IMR-90 (cell line): ENCODE results near the gene MAML1. TPM values are rescaled to one million over a fixed set of nuclear protein-coding genes. Genes with fewer than 3 reads are reported as not detected.
A peak's percentile ranks its signal among the peaks of the same experiment; 100 is the strongest.

Experiments used
- ATAC-seq: fragments of 200-7000 bp; cut with Tn5 transposase; 2 replicates; pipeline ENCODE4 v1.9.1; 2020; ENCODE audit warnings: low read depth, mild to moderate bottlenecking, moderate library complexity
- BruUV-seq: library from RNA; stranded (reverse); fragments of 400-500 nt; replicated peaks from 2 replicates; lab custom pipeline; 2021; lab: Mats Ljungman, UMichigan
- CTCF ChIA-PET: fragments of 300-600 bp; formaldehyde crosslinking; extraction: SDS; loops from one replicate; lab custom pipeline; 2021; ENCODE audit warnings: antibody characterized with exemption; lab: Yijun Ruan, JAX
- POLR2A ChIA-PET: fragments of 300-600 bp; sonication (Branson Sonifier 250); formaldehyde crosslinking; loops from one replicate; lab custom pipeline; 2022; ENCODE audit warnings: antibody characterized with exemption; ENCODE audit not compliant: unreplicated experiment; lab: Charles Lee
- DNase-seq: peaks from one replicate; pipeline ENCODE4 v3.0.0; 2013
- H2AFZ ChIP-seq: replicated peaks from 2 replicates; pipeline ENCODE3; 2013; ENCODE audit warnings: low read length, mild to moderate bottlenecking; ENCODE audit not compliant: poor library complexity
- H2AK5ac ChIP-seq: 2 replicates; pipeline ENCODE4 v1.6.1; 2013; ENCODE audit warnings: low read depth, low read length, inconsistent platforms
- H2AK9ac ChIP-seq: replicated peaks from 2 replicates; pipeline ENCODE3; 2013; ENCODE audit warnings: mild to moderate bottlenecking, low read depth, low read length, moderate library complexity; ENCODE audit not compliant: poor library complexity
- H2BK120ac ChIP-seq: 2 replicates; pipeline ENCODE4 v1.6.1; 2013; ENCODE audit warnings: low read depth, low read length, inconsistent platforms
- H2BK15ac ChIP-seq: 3 replicates; pipeline ENCODE4 v1.6.1; 2013; ENCODE audit warnings: low read depth, low read length, inconsistent platforms
- H2BK20ac ChIP-seq: 2 replicates; pipeline ENCODE4 v1.6.1; 2013; ENCODE audit warnings: low read depth, mild to moderate bottlenecking, inconsistent platforms, low read length, moderate library complexity
- H2BK5ac ChIP-seq: 2 replicates; pipeline ENCODE4 v1.6.1; 2013; ENCODE audit warnings: mild to moderate bottlenecking, low read depth, low read length, inconsistent platforms; ENCODE audit not compliant: poor library complexity, severe bottlenecking
- H3K14ac ChIP-seq: replicated peaks from 2 replicates; pipeline ENCODE4 v1.6.1; 2013; ENCODE audit warnings: low read depth, low read length, inconsistent platforms
- H3K18ac ChIP-seq: 2 replicates; pipeline ENCODE4 v1.6.1; 2013; ENCODE audit warnings: low read depth, low read length, control low read depth
- H3K23ac ChIP-seq: 2 replicates; pipeline ENCODE4 v1.6.1; 2013; ENCODE audit warnings: low read depth, low read length, inconsistent platforms
- H3K27ac ChIP-seq: 2 replicates; pipeline ENCODE4 v1.5.1; 2013; ENCODE audit warnings: mild to moderate bottlenecking, control low read depth, low read length; ENCODE audit not compliant: insufficient read depth
- H3K27me3 ChIP-seq: 2 replicates; pipeline ENCODE4 v1.6.1; 2013; ENCODE audit warnings: low read length; ENCODE audit not compliant: control insufficient read depth, insufficient read depth
- H3K36me3 ChIP-seq: 2 replicates; pipeline ENCODE4 v1.6.1; 2013; ENCODE audit warnings: low read length, mixed read lengths; ENCODE audit not compliant: control insufficient read depth, insufficient read depth
- H3K4ac ChIP-seq: 2 replicates; pipeline ENCODE4 v1.6.1; 2013; ENCODE audit warnings: low read depth, low read length, inconsistent platforms
- H3K4me1 ChIP-seq: 2 replicates; pipeline ENCODE4 v1.6.1; 2013; ENCODE audit warnings: low read length, mixed read lengths; ENCODE audit not compliant: control insufficient read depth, insufficient read depth
- H3K4me2 ChIP-seq: 2 replicates; pipeline ENCODE4 v1.6.1; 2013; ENCODE audit warnings: low read depth, mild to moderate bottlenecking, control low read depth, low read length, moderate library complexity
- H3K4me3 ChIP-seq: 2 replicates; pipeline ENCODE4 v1.5.1; 2013; ENCODE audit warnings: low read depth, mild to moderate bottlenecking, control low read depth, low read length, moderate library complexity; ENCODE audit not compliant: insufficient read depth
- H3K56ac ChIP-seq: 2 replicates; pipeline ENCODE4 v1.6.1; 2013; ENCODE audit warnings: low read length, inconsistent platforms; ENCODE audit not compliant: insufficient read depth; ENCODE audit errors: extremely low read depth
- H3K79me1 ChIP-seq, 2 experiments: 2 replicates each; pipeline ENCODE4 v1.6.1; 2013; ENCODE audit warnings: low read length in 2 of 2, inconsistent platforms in 1 of 2, low read depth in 1 of 2
- H3K9ac ChIP-seq: 2 replicates; pipeline ENCODE4 v1.6.1; 2013; ENCODE audit warnings: low read depth, low read length, control low read depth
- H3K9me1 ChIP-seq: 2 replicates; pipeline ENCODE4 v1.6.1; 2013; ENCODE audit warnings: low read length, inconsistent platforms; ENCODE audit not compliant: insufficient read depth
- H3K9me3 ChIP-seq: 2 replicates; pipeline ENCODE4 v1.6.1; 2013; ENCODE audit warnings: low read length; ENCODE audit not compliant: control insufficient read depth, insufficient read depth
- H4K20me1 ChIP-seq: 2 replicates; pipeline ENCODE4 v1.6.1; 2013; ENCODE audit warnings: low read length, inconsistent platforms; ENCODE audit not compliant: insufficient read depth
- H4K5ac ChIP-seq: 2 replicates; pipeline ENCODE4 v1.6.1; 2013; ENCODE audit warnings: mild to moderate bottlenecking, low read depth, low read length, control low read depth
- H4K8ac ChIP-seq, 2 experiments: 2 replicates each; pipeline ENCODE4 v1.6.1; 2013; ENCODE audit warnings: low read depth in 2 of 2, low read length in 2 of 2, control low read depth in 1 of 2, inconsistent platforms in 1 of 2
- H4K91ac ChIP-seq: 2 replicates; pipeline ENCODE4 v1.6.1; 2013; ENCODE audit warnings: low read depth, low read length, inconsistent platforms; ENCODE audit not compliant: insufficient read depth
- BHLHE40 ChIP-seq: fragments of 150-350 bp; IDR thresholded peaks from 2 replicates; pipeline ENCODE4 v1.6.1; 2016; ENCODE audit warnings: mild to moderate bottlenecking, low read depth, low read length
- CEBPB ChIP-seq: IDR thresholded peaks from 2 replicates; pipeline ENCODE4 v1.6.1; 2012; ENCODE audit warnings: low read depth, low read length, improper control_type of control experiment
- CHD1 ChIP-seq: IDR thresholded peaks from 2 replicates; pipeline ENCODE4 v1.6.1; 2012; ENCODE audit warnings: low read depth, low read length, improper control_type of control experiment
- FOS ChIP-seq: fragments of 150-350 bp; IDR thresholded peaks from 2 replicates; pipeline ENCODE4 v1.6.1; 2016; ENCODE audit warnings: low read depth, low read length
- MAFK ChIP-seq: IDR thresholded peaks from 2 replicates; pipeline ENCODE4 v1.6.1; 2012; ENCODE audit warnings: low read depth, low read length, improper control_type of control experiment
- MAZ ChIP-seq: IDR thresholded peaks from 2 replicates; pipeline ENCODE4 v1.6.1; 2012; ENCODE audit warnings: low read depth, mild to moderate bottlenecking, low read length, improper control_type of control experiment, moderate library complexity, borderline replicate concordance
- MXI1 ChIP-seq: IDR thresholded peaks from 2 replicates; pipeline ENCODE4 v1.6.1; 2012; ENCODE audit warnings: low read depth, mild to moderate bottlenecking, low read length, moderate library complexity, borderline replicate concordance
- POLR2A ChIP-seq: IDR thresholded peaks from 2 replicates; pipeline ENCODE4 v1.6.1; 2012; ENCODE audit warnings: mild to moderate bottlenecking, low read depth, low read length
- RAD21 ChIP-seq: IDR thresholded peaks from 2 replicates; pipeline ENCODE4 v1.6.1; 2012; ENCODE audit warnings: low read length, improper control_type of control experiment
- RCOR1 ChIP-seq: IDR thresholded peaks from 2 replicates; pipeline ENCODE4 v1.6.1; 2012; ENCODE audit warnings: mild to moderate bottlenecking, low read length, improper control_type of control experiment; ENCODE audit not compliant: insufficient replicate concordance
- RFX5 ChIP-seq: IDR thresholded peaks from 2 replicates; pipeline ENCODE4 v1.8.0; 2012; ENCODE audit warnings: low read depth, mild to moderate bottlenecking, low read length, moderate library complexity
- SMC3 ChIP-seq: fragments of 150-350 bp; IDR thresholded peaks from 2 replicates; pipeline ENCODE4 v1.6.1; 2016; ENCODE audit warnings: low read depth, mild to moderate bottlenecking, antibody characterized with exemption, low read length, moderate library complexity
- WGBS, 2 experiments: methylation state at CpG; one replicate each; pipeline versions ENCODE4 v1.1.5 to v1.1.7; 2013; ENCODE audit warnings: missing lambda C conversion rate in 2 of 2; ENCODE audit not compliant: insufficient read length in 1 of 2; ENCODE audit errors: extremely low coverage in 2 of 2; 5-methylcytosine and 5-hydroxymethylcytosine counted together
- dilution Hi-C: fragments of 300-500 bp; cut with HindIII; formaldehyde crosslinking; loops from one replicate; pipeline ENCODE4 v1.14.3; 2018; ENCODE audit warnings: low sequenced_read_pairs; ENCODE audit not compliant: unreplicated experiment
- in situ Hi-C: fragments of 300-500 bp; cut with MboI; formaldehyde crosslinking; loops from 3 replicates; pipeline ENCODE4 v1.14.3; 2019; ENCODE audit warnings: low sequenced_read_pairs, inconsistent platforms, mixed read lengths
- intact Hi-C: fragments of 100-400 bp; cut with micrococcal nuclease; formaldehyde crosslinking; loops from 2 replicates; pipeline ENCODE4 v1.10.0; 2022
- polyA plus RNA-seq, 3 experiments: library from polyadenylated mRNA; depleted of rRNA; stranded (reverse); fragments of >200 nt; gene quantifications; 2 replicates each; pipeline ENCODE4 v1.2.3, GENCODE V29; 2012; ENCODE audit warnings: low replicate concordance in 1 of 3
- total RNA-seq: library from RNA; depleted of rRNA; stranded (reverse); fragments of >200 nt; gene quantifications from 2 replicates; pipeline ENCODE4 v1.2.3, GENCODE V29; 2012
- TF ChIP-seq, protein P1 (sequence below): fragments of 150-350 bp; IDR thresholded peaks from 2 replicates; pipeline ENCODE4 v1.6.1; 2016; ENCODE audit warnings: low read depth, mild to moderate bottlenecking, low read length, moderate library complexity, borderline replicate concordance
- TF ChIP-seq, protein P2 (sequence below): conservative IDR thresholded peaks from 2 replicates; pipeline ENCODE4 v1.5.1; 2012; ENCODE audit warnings: mild to moderate bottlenecking, low read depth, low read length, improper control_type of control experiment
- TF ChIP-seq, protein P3 (sequence below): fragments of 150-350 bp; IDR thresholded peaks from 2 replicates; pipeline ENCODE4 v1.6.1; 2017; ENCODE audit warnings: mild to moderate bottlenecking, antibody characterized with exemption, low read length, low read depth

Gene MAML1
- total and polyA plus RNA-seq, 2 of the 4 experiments (the other 2 are of a cell fraction): 4.7 to 10.2 TPM

DNA sequence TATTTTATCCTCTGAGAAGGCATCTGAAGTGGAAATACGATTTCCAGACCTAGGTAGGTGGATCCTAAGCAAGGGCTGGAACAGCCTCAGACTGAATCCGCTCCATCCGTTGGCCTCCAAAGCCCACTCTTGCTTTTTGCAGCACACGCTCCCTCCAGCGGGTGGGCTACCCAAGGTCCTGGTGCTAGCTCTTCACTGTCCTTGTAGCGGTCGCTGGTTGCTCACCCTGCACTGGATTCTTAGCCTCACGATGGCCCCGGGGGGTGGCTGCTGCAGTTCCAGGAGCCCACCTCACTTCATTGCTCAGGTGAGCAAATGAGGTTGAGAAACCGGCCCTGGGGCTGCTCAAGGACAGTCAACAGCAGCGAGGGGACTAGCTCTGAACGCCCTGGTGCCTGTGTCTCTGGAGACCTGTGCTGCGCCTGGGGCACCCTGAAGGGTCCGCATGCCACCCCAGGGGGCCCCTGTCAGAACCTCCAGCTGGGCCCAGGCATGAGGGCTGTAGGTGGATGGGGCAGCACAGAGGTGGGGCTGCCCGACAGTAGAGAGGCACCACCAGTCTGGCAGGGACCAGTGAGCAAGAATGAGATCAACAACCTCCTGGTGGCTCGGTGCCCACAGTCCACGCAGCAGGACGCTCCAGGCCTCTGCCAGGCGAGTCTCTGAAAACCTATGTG is 69.7 kb downstream of the MAML1 start:
- no peak overlapping the region for H3K56ac ChIP-seq
- H3K36me3 ChIP-seq: peaks cover 46% of the 10 kb centered on the region
- H3K9me3 ChIP-seq: no peaks in the 10 kb centered on the region
- DNase-seq (no peak), ATAC-seq (no peak)
- no peak overlapping the region for H2BK120ac ChIP-seq
- no peak for TF ChIP-seq MAZ
- TF ChIP-seq RFX5: no peak
- no peak for TF ChIP-seq FOS
- TF ChIP-seq MAFK: no peak
- no peak for TF ChIP-seq RCOR1
- TF ChIP-seq, protein P1, sequence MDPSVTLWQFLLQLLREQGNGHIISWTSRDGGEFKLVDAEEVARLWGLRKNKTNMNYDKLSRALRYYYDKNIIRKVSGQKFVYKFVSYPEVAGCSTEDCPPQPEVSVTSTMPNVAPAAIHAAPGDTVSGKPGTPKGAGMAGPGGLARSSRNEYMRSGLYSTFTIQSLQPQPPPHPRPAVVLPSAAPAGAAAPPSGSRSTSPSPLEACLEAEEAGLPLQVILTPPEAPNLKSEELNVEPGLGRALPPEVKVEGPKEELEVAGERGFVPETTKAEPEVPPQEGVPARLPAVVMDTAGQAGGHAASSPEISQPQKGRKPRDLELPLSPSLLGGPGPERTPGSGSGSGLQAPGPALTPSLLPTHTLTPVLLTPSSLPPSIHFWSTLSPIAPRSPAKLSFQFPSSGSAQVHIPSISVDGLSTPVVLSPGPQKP: no peak
- TF ChIP-seq CHD1: no peak
- TF ChIP-seq BHLHE40: no peak
- no peak for TF ChIP-seq MXI1
- TF ChIP-seq RAD21: no peak
- TF ChIP-seq CEBPB: no peak
- TF ChIP-seq, protein P2, sequence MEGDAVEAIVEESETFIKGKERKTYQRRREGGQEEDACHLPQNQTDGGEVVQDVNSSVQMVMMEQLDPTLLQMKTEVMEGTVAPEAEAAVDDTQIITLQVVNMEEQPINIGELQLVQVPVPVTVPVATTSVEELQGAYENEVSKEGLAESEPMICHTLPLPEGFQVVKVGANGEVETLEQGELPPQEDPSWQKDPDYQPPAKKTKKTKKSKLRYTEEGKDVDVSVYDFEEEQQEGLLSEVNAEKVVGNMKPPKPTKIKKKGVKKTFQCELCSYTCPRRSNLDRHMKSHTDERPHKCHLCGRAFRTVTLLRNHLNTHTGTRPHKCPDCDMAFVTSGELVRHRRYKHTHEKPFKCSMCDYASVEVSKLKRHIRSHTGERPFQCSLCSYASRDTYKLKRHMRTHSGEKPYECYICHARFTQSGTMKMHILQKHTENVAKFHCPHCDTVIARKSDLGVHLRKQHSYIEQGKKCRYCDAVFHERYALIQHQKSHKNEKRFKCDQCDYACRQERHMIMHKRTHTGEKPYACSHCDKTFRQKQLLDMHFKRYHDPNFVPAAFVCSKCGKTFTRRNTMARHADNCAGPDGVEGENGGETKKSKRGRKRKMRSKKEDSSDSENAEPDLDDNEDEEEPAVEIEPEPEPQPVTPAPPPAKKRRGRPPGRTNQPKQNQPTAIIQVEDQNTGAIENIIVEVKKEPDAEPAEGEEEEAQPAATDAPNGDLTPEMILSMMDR: no peak
- TF ChIP-seq, protein P3, sequence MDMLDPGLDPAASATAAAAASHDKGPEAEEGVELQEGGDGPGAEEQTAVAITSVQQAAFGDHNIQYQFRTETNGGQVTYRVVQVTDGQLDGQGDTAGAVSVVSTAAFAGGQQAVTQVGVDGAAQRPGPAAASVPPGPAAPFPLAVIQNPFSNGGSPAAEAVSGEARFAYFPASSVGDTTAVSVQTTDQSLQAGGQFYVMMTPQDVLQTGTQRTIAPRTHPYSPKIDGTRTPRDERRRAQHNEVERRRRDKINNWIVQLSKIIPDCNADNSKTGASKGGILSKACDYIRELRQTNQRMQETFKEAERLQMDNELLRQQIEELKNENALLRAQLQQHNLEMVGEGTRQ: no peak
- TF ChIP-seq POLR2A: no peak
- TF ChIP-seq SMC3: no peak
- no peaks in the 10 kb centered on the region for H3K27me3 ChIP-seq
- H3K14ac ChIP-seq: no peak overlapping the region
- H4K5ac ChIP-seq: no peak overlapping the region
- H4K91ac ChIP-seq: no peak overlapping the region
- H3K4ac ChIP-seq: no peak overlapping the region
- intact Hi-C loops: loop anchor here (5.0 kb wide), 1 partner anchor 105 kb away; the partner anchor contains the start of gene TBC1D9B
- H2BK20ac ChIP-seq: no peak overlapping the region
- no peak overlapping the region for H3K4me3 ChIP-seq
- H3K4me1 ChIP-seq: peaks cover 20% of the 10 kb centered on the region
- H2BK15ac ChIP-seq: no peak overlapping the region
- H3K18ac ChIP-seq: no peak overlapping the region
- H3K9ac ChIP-seq: no peak overlapping the region
- no peak overlapping the region for H2AK5ac ChIP-seq
- peaks cover 26 to 59% of the 10 kb centered on the region in 2 experiments for H3K79me1 ChIP-seq
- H4K20me1 ChIP-seq: peaks cover 45% of the 10 kb centered on the region
- ChIA-PET POLR2A (no interaction called here), CTCF (interaction anchor here (0.6 kb wide), 1 partner anchor 208 kb away, joined by 4 read pairs; no protein-coding TSS in a partner anchor)
- no peak overlapping the region for H3K4me2 ChIP-seq
- no peak overlapping the region for H3K27ac ChIP-seq
- dilution Hi-C loops: no loop called here
- no peak overlapping the region for H2BK5ac ChIP-seq
- H4K8ac ChIP-seq: no peak overlapping the region
- H3K9me1 ChIP-seq: 0 out of 2 replicates have a peak, but pooled peaks cover 2% of the 10 kb centered on the region
- in situ Hi-C loops: no loop called here
- no peak overlapping the region for H2AFZ ChIP-seq
- 92% methylated on average over 11 of the region's 19 CpGs; no CpG with 5 or more reads in 1 of the 2 experiments for WGBS, 2 experiments
- peak overlapping the region; percentile 48 for H2AK9ac ChIP-seq
- H3K23ac ChIP-seq: no peak overlapping the region
- no TSS peak for BruUV-seq
